Upper lobe of left lung (tissue), 6 donors: ENCODE measurements around the gene GFRAL. TPM values are rescaled to one million over a fixed set of nuclear protein-coding genes. Genes with fewer than 3 reads are reported as not detected.

Experiments used
- ATAC-seq, 2 donors: fragments of 200-7000 bp; cut with Tn5 transposase; one replicate each; pipeline ENCODE4 v1.9.1; 2022; ENCODE audit warnings: mild to moderate bottlenecking in 2 of 2, moderate library complexity in 2 of 2; ENCODE audit not compliant: low FRiP score in 2 of 2
- DNase-seq, 2 donors: peaks; one replicate each; pipeline ENCODE4 v3.0.0-alpha.2; 2019 to 2020
- H3K27ac ChIP-seq, 4 donors: fragments of 200-600 bp; sonication (generic); one replicate each; pipeline ENCODE4 v1.5.1; 2016 to 2019
- H3K27me3 ChIP-seq, 4 donors: fragments of 200-600 bp; sonication (generic); one replicate each; pipeline ENCODE4 v1.5.1; 2017 to 2019
- H3K36me3 ChIP-seq, 4 donors: fragments of 200-600 bp; sonication (generic); one replicate each; pipeline ENCODE4 v1.5.1; 2016 to 2019
- H3K4me1 ChIP-seq, 4 donors: fragments of 200-600 bp; sonication (generic); one replicate each; pipeline ENCODE4 v1.5.1; 2018 to 2019
- H3K4me3 ChIP-seq, 4 donors: fragments of 200-600 bp; sonication (generic); one replicate each; pipeline ENCODE4 v1.5.1; 2017 to 2019; ENCODE audit warnings: mild to moderate bottlenecking in 2 of 4, moderate library complexity in 1 of 4
- H3K9me3 ChIP-seq, 4 donors: fragments of 200-600 bp; sonication (generic); one replicate each; pipeline ENCODE4 v1.5.1; 2018 to 2019
- EP300 ChIP-seq, 4 donors: sonication (generic); formaldehyde crosslinking; IDR thresholded peaks; one replicate each; pipeline ENCODE4 v1.5.1; 2017; ENCODE audit warnings: antibody characterized with exemption in 4 of 4, control low read depth in 2 of 4
- POLR2A ChIP-seq, 4 donors: fragments of 450-650 bp; IDR thresholded peaks; one replicate each; pipeline ENCODE4 v1.5.1; 2016 to 2017; ENCODE audit warnings: antibody characterized with exemption in 4 of 4, mild to moderate bottlenecking in 2 of 4
- POLR2AphosphoS5 ChIP-seq, 2 donors: sonication (generic); formaldehyde crosslinking; IDR thresholded peaks; one replicate each; pipeline ENCODE4 v1.5.1; 2017; ENCODE audit warnings: antibody characterized with exemption in 2 of 2
- WGBS, 2 donors: methylation state at CpG; one replicate each; pipeline ENCODE4 v1.1.5; 2017 to 2018; 5-methylcytosine and 5-hydroxymethylcytosine counted together
- total RNA-seq, 6 donors: library from RNA; depleted of rRNA in 4 of 6; stranded (reverse); fragments of >200 nt in 4 of 6; gene quantifications; one replicate each; pipeline versions ENCODE4 v1.1.0 to v1.2.1, GENCODE V29; 2016 to 2021
- TF ChIP-seq, protein P1 (sequence below), 6 experiments: fragments of 450-650 bp in 4 of 6; fragments of 200-600 bp in 2 of 6; sonication (generic) in 2 of 6; IDR thresholded peaks; one replicate each; pipeline ENCODE4 v1.5.1; 2016 to 2019; ENCODE audit warnings: antibody characterized with exemption in 6 of 6
- donor health status: DM: no; HTN: no; CAD: no; lungs with moderate emphysema.
- donor health status: DM: no; HTN: yes; CAD: no; lungs with severe emphysema.

GFRAL gene, protein sequence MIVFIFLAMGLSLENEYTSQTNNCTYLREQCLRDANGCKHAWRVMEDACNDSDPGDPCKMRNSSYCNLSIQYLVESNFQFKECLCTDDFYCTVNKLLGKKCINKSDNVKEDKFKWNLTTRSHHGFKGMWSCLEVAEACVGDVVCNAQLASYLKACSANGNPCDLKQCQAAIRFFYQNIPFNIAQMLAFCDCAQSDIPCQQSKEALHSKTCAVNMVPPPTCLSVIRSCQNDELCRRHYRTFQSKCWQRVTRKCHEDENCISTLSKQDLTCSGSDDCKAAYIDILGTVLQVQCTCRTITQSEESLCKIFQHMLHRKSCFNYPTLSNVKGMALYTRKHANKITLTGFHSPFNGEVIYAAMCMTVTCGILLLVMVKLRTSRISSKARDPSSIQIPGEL
- total RNA-seq, result not detected

- no peaks in the 10 kb centered on the region for H3K4me1 ChIP-seq
- no peak within 1 kb of the TSS for H3K4me3 ChIP-seq
- ATAC-seq (no peak), DNase-seq (no peak)
- no peak within 1 kb of the TSS for H3K27ac ChIP-seq
- no peaks in the 10 kb centered on the region for H3K36me3 ChIP-seq
- no peaks in the 10 kb centered on the region for H3K27me3 ChIP-seq
- TF ChIP-seq EP300 (IDR thresholded peaks at IDR 0.05) (no peak), POLR2A (IDR thresholded peaks at IDR 0.05) (no peak), POLR2AphosphoS5 (IDR thresholded peaks at IDR 0.05) (no peak)
- TF ChIP-seq, protein P1, sequence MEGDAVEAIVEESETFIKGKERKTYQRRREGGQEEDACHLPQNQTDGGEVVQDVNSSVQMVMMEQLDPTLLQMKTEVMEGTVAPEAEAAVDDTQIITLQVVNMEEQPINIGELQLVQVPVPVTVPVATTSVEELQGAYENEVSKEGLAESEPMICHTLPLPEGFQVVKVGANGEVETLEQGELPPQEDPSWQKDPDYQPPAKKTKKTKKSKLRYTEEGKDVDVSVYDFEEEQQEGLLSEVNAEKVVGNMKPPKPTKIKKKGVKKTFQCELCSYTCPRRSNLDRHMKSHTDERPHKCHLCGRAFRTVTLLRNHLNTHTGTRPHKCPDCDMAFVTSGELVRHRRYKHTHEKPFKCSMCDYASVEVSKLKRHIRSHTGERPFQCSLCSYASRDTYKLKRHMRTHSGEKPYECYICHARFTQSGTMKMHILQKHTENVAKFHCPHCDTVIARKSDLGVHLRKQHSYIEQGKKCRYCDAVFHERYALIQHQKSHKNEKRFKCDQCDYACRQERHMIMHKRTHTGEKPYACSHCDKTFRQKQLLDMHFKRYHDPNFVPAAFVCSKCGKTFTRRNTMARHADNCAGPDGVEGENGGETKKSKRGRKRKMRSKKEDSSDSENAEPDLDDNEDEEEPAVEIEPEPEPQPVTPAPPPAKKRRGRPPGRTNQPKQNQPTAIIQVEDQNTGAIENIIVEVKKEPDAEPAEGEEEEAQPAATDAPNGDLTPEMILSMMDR (IDR thresholded peaks at IDR 0.05), result no peak
- 70 to 80% methylated on average over 5 of the region's 5 CpGs for WGBS, 2 donors
- no peaks in the 10 kb centered on the region for H3K9me3 ChIP-seq
Measured at GRCh38 chr6:55327169-55327568, at the start of gene GFRAL. TSS of gene GFRAL (plus strand) at chr6:55327469. CDS start at chr6:55327555, 86 bp downstream.

GRCh38 chr6:55277646-55278045, 49.6 kb upstream of the GFRAL start:
- Histone ChIP-seq H3K27me3 (no peaks in the 10 kb centered on the region), H3K4me3 (no peak overlapping the region), H3K9me3 (no peaks in the 10 kb centered on the region), H3K4me1 (no peaks in the 10 kb centered on the region), H3K36me3 (no peaks in the 10 kb centered on the region), H3K27ac (no peak overlapping the region)
- no peak for TF ChIP-seq POLR2AphosphoS5 (IDR thresholded peaks at IDR 0.05)
- TF ChIP-seq, protein P1 (IDR thresholded peaks at IDR 0.05), result no peak
- TF ChIP-seq POLR2A (IDR thresholded peaks at IDR 0.05), result no peak
- TF ChIP-seq EP300 (IDR thresholded peaks at IDR 0.05), result no peak
- WGBS, 2 donors, result 83% methylated on average over 5 of the region's 5 CpGs
- ATAC-seq (no peak), DNase-seq (no peak)

- DNase-seq (no peak), ATAC-seq (no peak)
- 64 to 67% methylated on average over 4 of the region's 4 CpGs for WGBS, 2 donors
- TF ChIP-seq POLR2AphosphoS5 (IDR thresholded peaks at IDR 0.05) (no peak), POLR2A (IDR thresholded peaks at IDR 0.05) (no peak)
- TF ChIP-seq, protein P1 (IDR thresholded peaks at IDR 0.05), result no peak
- no peaks in the 10 kb centered on the region for H3K36me3 ChIP-seq
- no peak overlapping the region for H3K27ac ChIP-seq
- no peak overlapping the region for H3K4me3 ChIP-seq
- H3K9me3 ChIP-seq, result no peaks in the 10 kb centered on the region
- H3K4me1 ChIP-seq, result no peaks in the 10 kb centered on the region
- no peaks in the 10 kb centered on the region for H3K27me3 ChIP-seq
Measured at GRCh38 chr6:55281215-55281614, 46.1 kb upstream of the GFRAL start.

DNA sequence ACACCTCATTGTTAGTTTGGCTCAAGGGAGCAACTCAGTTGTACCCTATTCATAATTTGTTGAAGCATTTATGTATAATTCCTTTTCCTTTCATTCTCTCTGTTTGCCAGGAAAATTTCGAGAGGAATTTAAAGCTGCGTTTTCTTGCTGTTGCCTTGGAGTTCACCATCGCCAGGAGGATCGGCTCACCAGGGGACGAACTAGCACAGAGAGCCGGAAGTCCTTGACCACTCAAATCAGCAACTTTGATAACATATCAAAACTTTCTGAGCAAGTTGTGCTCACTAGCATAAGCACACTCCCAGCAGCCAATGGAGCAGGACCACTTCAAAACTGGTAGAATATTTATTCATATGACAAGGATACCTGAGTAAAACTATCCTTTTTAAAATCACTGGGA, 45.2 kb upstream of the GFRAL start:
- no peak for ATAC-seq
- DNase-seq, result peak in 1 of 2 donors; percentile 30
- WGBS, 2 donors, result 42 to 47% methylated on average over 6 of the region's 6 CpGs
- Histone ChIP-seq H3K4me1 (no peaks in the 10 kb centered on the region), H3K4me3 (no peak overlapping the region), H3K36me3 (no peaks in the 10 kb centered on the region), H3K27ac (no peak overlapping the region), H3K27me3 (no peaks in the 10 kb centered on the region), H3K9me3 (no peaks in the 10 kb centered on the region)
- TF ChIP-seq POLR2AphosphoS5 (IDR thresholded peaks at IDR 0.05) (no peak), EP300 (IDR thresholded peaks at IDR 0.05) (no peak), POLR2A (IDR thresholded peaks at IDR 0.05) (no peak)

- H3K9me3 ChIP-seq, result no peaks in the 10 kb centered on the region
- no peak overlapping the region for H3K27ac ChIP-seq
- ATAC-seq (no peak), DNase-seq (no peak)
- WGBS, 2 donors, result 43 to 45% methylated on average over 2 of the region's 2 CpGs
- no peaks in the 10 kb centered on the region for H3K27me3 ChIP-seq
- no peak overlapping the region for H3K4me3 ChIP-seq
- no peaks in the 10 kb centered on the region for H3K36me3 ChIP-seq
- no peaks in the 10 kb centered on the region for H3K4me1 ChIP-seq
- TF ChIP-seq POLR2AphosphoS5 (IDR thresholded peaks at IDR 0.05) (no peak), POLR2A (IDR thresholded peaks at IDR 0.05) (no peak), EP300 (IDR thresholded peaks at IDR 0.05) (no peak)
- TF ChIP-seq, protein P1 (IDR thresholded peaks at IDR 0.05), result no peak
Measured at GRCh38 chr6:55286824-55287223, 40.4 kb upstream of the GFRAL start.
